Stomach (tissue), 9 donors: Measurements from ENCODE around the gene ALK. TPM values are rescaled to one million over a fixed set of nuclear protein-coding genes. Genes with fewer than 3 reads are reported as not detected.

ENCODE experiments used
- DNase-seq, 2 donors: peaks; one replicate each; pipeline versions ENCODE4 v3.0.0 to v3.0.0-alpha.2; 2013 to 2019
- H3K27ac ChIP-seq, 5 donors: fragments of 200-600 bp in 4 of 5; sonication (generic) in 4 of 5; one replicate each; pipeline ENCODE4 v1.5.1; 2013 to 2019; ENCODE audit warnings: mild to moderate bottlenecking in 1 of 5, moderate library complexity in 1 of 5
- H3K27me3 ChIP-seq, 3 donors: fragments of 200-600 bp; sonication (generic); one replicate each; pipeline ENCODE4 v1.5.1; 2017 to 2019; ENCODE audit warnings: mixed run types in 1 of 3
- H3K36me3 ChIP-seq, 4 donors: fragments of 200-600 bp; sonication (generic); 1 replicate in 3 of 4; 2 replicates in 1 of 4; pipeline ENCODE4 v1.5.1; 2016 to 2019
- H3K4me1 ChIP-seq, 4 donors: fragments of 200-600 bp; sonication (generic); one replicate each; pipeline ENCODE4 v1.5.1; 2016 to 2019
- H3K4me3 ChIP-seq, 4 donors: fragments of 200-600 bp; sonication (generic) in 3 of 4; one replicate each; pipeline ENCODE4 v1.5.1; 2016 to 2019; ENCODE audit warnings: mild to moderate bottlenecking in 1 of 4
- H3K9me3 ChIP-seq, 4 donors: fragments of 200-600 bp; sonication (generic); one replicate each; pipeline ENCODE4 v1.5.1; 2016 to 2019
- EP300 ChIP-seq: sonication (generic); formaldehyde crosslinking; IDR thresholded peaks from one replicate; pipeline ENCODE4 v1.6.1; 2017; ENCODE audit warnings: antibody characterized with exemption
- POLR2A ChIP-seq, 4 donors: fragments of 450-650 bp; IDR thresholded peaks; one replicate each; pipeline ENCODE4 v1.6.1; 2016; ENCODE audit warnings: antibody characterized with exemption in 4 of 4, control low read depth in 2 of 4, mild to moderate bottlenecking in 1 of 4, moderate library complexity in 1 of 4
- POLR2AphosphoS5 ChIP-seq, 3 donors: sonication (generic); formaldehyde crosslinking; IDR thresholded peaks; one replicate each; pipeline ENCODE4 v1.6.1; 2016; ENCODE audit warnings: antibody characterized with exemption in 3 of 3
- WGBS, 5 donors: extraction: QIAGEN DNeasy Blood & Tissue Kit in 3 of 5; methylation state at CpG; one replicate each; pipeline versions ENCODE4 v1.1.5 to v1.1.7; 2013 to 2018; 5-methylcytosine and 5-hydroxymethylcytosine counted together
- intact Hi-C: fragments of 100-400 bp; cut with DNase I; formaldehyde crosslinking; loops from one replicate; pipeline ENCODE4 v1.15.1; 2023; ENCODE audit warnings: low total_unique reads
- polyA plus RNA-seq, 3 donors: library from polyadenylated mRNA; stranded (reverse); fragments of 200-250 nt; gene quantifications; one replicate each; pipeline ENCODE4 v1.2.3, GENCODE V29; 2013
- total RNA-seq, 5 donors: library from RNA; depleted of rRNA; stranded (reverse); fragments of >200 nt; gene quantifications; one replicate each; pipeline versions ENCODE4 v1.1.0 to v1.2.3, GENCODE V29; 2014 to 2016
- TF ChIP-seq, protein P1 (sequence below), 7 experiments: fragments of 450-650 bp in 4 of 7; fragments of 200-600 bp in 3 of 7; sonication (generic) in 3 of 7; IDR thresholded peaks; one replicate each; pipeline ENCODE4 v1.5.1; 2016 to 2019; ENCODE audit warnings: antibody characterized with exemption in 7 of 7, control low read depth in 2 of 7, mild to moderate bottlenecking in 1 of 7
- donor health status: healthy with polysubstance abuse.
- donor health status: Bipolar disorder and iron deficiency.
- donor health status: healthy.

The ALK gene
- total and polyA plus RNA-seq, 8 donors: 0.13 to 0.92 TPM; not detected in 6

DNA sequence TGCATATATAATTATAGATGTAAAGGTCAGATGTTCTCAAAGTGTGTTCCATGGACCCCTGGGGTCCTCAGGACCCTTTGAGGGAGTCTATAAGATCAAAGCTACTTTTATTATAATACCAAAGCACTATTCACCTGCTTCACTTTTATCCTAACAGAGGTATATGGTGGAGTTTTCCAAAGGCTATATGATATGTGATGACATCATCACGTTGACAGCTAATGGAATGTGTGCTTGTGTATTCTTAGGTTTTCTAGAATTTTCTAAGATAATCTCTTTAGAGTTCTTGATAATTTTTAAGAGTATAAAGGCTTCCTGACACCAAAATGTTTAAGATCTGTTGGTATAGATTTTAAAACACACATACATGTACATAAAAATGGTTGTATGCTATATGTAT, 10.4 kb upstream of the ALK start:
- 0 to 50% (median 19%) methylated on average over 1 of the region's 1 CpG for WGBS, 5 donors
- Histone ChIP-seq H3K36me3 (no peaks in the 10 kb centered on the region), H3K4me3 (no peak overlapping the region), H3K9me3 (no peaks in the 10 kb centered on the region), H3K27me3 (peaks cover 0 to 14% (median 0%) of the 10 kb centered on the region in 3 donors), H3K4me1 (no peaks in the 10 kb centered on the region), H3K27ac (no peak overlapping the region)
- intact Hi-C loops: no loop called here
- no peak for DNase-seq
- TF ChIP-seq POLR2A (IDR thresholded peaks at IDR 0.05): no peak
- TF ChIP-seq EP300: no peak
- TF ChIP-seq, protein P1, sequence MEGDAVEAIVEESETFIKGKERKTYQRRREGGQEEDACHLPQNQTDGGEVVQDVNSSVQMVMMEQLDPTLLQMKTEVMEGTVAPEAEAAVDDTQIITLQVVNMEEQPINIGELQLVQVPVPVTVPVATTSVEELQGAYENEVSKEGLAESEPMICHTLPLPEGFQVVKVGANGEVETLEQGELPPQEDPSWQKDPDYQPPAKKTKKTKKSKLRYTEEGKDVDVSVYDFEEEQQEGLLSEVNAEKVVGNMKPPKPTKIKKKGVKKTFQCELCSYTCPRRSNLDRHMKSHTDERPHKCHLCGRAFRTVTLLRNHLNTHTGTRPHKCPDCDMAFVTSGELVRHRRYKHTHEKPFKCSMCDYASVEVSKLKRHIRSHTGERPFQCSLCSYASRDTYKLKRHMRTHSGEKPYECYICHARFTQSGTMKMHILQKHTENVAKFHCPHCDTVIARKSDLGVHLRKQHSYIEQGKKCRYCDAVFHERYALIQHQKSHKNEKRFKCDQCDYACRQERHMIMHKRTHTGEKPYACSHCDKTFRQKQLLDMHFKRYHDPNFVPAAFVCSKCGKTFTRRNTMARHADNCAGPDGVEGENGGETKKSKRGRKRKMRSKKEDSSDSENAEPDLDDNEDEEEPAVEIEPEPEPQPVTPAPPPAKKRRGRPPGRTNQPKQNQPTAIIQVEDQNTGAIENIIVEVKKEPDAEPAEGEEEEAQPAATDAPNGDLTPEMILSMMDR (IDR thresholded peaks at IDR 0.05): no peak
- TF ChIP-seq POLR2AphosphoS5 (IDR thresholded peaks at IDR 0.05): no peak

DNA sequence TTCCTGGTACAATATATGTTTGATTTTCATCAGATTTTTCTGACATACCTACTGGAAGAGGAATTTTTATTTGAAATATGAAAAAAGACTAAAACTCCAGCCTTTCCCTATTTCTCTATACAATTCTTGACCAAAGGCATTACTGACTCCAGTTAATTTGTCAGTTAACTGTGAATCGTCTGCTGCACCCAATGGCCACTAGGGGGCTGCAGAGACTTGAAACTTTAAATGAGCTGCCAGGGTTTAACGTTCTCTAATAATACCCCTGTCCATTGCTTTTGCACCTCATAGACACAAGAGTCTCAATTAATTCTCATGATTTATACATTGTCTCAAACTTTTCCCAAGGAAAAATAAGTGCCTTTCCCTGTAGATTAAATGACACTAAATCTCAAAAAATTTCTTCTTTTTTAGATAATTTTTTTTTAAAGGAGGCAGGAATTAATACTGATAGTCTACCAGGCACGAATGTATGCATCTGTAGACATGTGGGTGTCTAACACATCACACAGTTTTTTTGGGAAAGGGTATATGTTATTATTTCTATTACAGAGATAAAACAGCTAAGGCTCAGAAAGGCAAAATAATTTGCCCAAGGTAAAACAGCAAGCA, 1.8 kb upstream of the ALK start:
- intact Hi-C loops: no loop called here
- TF ChIP-seq POLR2AphosphoS5 (IDR thresholded peaks at IDR 0.05): no peak
- TF ChIP-seq, protein P1 (IDR thresholded peaks at IDR 0.05): peak in 5 of 7 experiments; percentile 44 to 94 (median 75)
- Histone ChIP-seq H3K4me1 (peaks cover 21 to 28% (median 25%) of the 10 kb centered on the region in 4 donors), H3K4me3 (no peak overlapping the region), H3K27me3 (peaks cover 9 to 70% (median 42%) of the 10 kb centered on the region in 3 donors), H3K36me3 (no peaks in the 10 kb centered on the region), H3K9me3 (no peaks in the 10 kb centered on the region), H3K27ac (no peak overlapping the region)
- WGBS, 5 donors: 23 to 31% (median 25%) methylated on average over 3 of the region's 3 CpGs
- peak; percentile 61 to 84 for DNase-seq

DNA sequence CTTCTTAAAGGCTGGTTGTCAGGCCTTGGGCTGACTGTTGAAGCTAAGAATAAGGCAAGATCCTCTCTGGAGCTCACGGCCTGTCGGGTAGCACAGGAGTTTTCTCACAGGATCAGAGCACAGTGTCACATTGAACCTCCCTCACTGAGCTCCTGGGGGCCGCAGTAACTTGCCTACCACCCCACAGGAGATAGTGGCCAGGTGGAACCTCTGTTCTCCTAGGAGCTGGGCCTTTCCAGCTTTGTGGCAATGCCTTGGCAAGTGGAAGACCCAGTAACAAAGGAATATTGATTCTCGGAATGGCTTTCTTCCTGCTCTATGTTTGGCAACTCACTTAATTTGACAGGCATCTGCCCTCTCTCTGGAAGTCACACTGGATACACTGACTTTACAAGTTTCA, 1.2 kb upstream of the ALK start:
- intact Hi-C loops: no loop called here
- H3K27me3 ChIP-seq: peaks cover 9 to 76% (median 42%) of the 10 kb centered on the region in 3 donors
- H3K9me3 ChIP-seq: no peaks in the 10 kb centered on the region
- TF ChIP-seq, protein P1 (IDR thresholded peaks at IDR 0.05): no peak
- TF ChIP-seq POLR2A (IDR thresholded peaks at IDR 0.05) (no peak), EP300 (no peak), POLR2AphosphoS5 (IDR thresholded peaks at IDR 0.05) (no peak)
- no peak overlapping the region for H3K4me3 ChIP-seq
- WGBS, 5 donors: 55 to 83% (median 70%) methylated on average over 4 of the region's 4 CpGs
- H3K36me3 ChIP-seq: no peaks in the 10 kb centered on the region
- no peak overlapping the region for H3K27ac ChIP-seq
- H3K4me1 ChIP-seq: peaks cover 21 to 28% (median 25%) of the 10 kb centered on the region in 4 donors
- no peak for DNase-seq

DNA sequence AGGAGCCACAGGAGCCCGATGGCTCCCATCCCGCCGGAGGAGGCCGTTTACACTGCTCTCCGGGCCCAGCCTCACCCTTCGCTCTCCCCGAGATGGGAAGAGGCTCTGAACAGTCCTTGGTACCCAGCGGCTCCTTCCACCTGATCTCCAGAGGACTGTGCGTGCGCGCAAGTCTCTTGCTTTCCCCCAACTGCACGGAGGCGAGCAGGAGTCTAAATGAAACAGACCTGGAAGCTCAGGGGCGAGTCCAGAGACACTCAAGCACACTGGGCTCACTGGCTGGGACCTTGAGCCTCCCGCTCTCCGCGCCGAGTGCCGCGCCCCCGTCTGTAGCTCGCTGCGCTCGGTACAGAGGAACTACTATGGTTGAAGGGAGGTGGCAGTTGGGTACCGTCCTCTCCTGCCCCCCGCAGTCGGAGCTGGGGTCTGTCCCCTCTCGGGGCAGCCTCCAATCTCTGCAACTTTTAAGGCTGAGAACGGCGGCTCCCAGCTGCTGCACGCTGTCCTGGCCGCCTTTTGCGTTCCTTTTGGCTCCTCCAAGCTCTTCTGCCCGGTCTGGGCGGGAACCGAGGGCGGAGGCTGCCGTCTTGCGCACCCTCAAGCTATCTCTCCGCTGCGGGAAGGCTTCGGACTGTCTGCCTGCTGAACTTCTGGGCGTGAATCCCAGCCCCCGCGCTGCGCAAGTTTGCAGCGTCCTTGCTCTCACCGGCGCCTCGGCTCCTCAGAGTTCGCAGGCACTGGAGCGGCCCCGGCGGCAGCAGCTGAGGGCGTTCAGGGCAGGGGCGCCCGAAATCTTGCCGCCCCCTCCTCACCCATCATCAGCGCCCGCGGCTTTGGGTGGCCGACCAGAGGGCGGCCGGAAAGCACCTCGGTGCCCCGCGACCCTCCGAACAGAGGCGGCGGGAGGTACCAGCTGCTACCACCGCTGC, 491 bp downstream of the ALK start:
- DNase-seq: peak in 1 of 2 donors; percentile 27
- H3K36me3 ChIP-seq: no peaks in the 10 kb centered on the region
- H3K4me1 ChIP-seq: peaks cover 21 to 28% (median 25%) of the 10 kb centered on the region in 4 donors
- 3 to 5% (median 4%) methylated on average over 28 to 71 of the region's 71 CpGs for WGBS, 5 donors
- H3K27ac ChIP-seq: no peak overlapping the region
- peaks cover 9 to 86% (median 42%) of the 10 kb centered on the region in 3 donors for H3K27me3 ChIP-seq
- no peaks in the 10 kb centered on the region for H3K9me3 ChIP-seq
- TF ChIP-seq, protein P1 (IDR thresholded peaks at IDR 0.05): no peak
- TF ChIP-seq POLR2A (IDR thresholded peaks at IDR 0.05) (no peak), EP300 (no peak), POLR2AphosphoS5 (IDR thresholded peaks at IDR 0.05) (no peak)
- H3K4me3 ChIP-seq: peak overlapping the region; percentile 40 to 53 (median 46)
- intact Hi-C loops: no loop called here
